Neural cell (in vitro differentiated cells): ENCODE measurements around the gene FSCN2. TPM values are rescaled to one million over a fixed set of nuclear protein-coding genes. Genes with fewer than 3 reads are reported as not detected.

Source experiments
- H2AFZ ChIP-seq: fragments of 200-600, 300-800 bp; sonication (generic), shearing (Covaris generic); 2 replicates; pipeline ENCODE4 v1.6.0; 2014; ENCODE audit warnings: low read depth, mild to moderate bottlenecking, antibody characterized with exemption, low read length, moderate library complexity
- H3F3A ChIP-seq: fragments of 200-600 bp; shearing (Covaris generic); 2 replicates; pipeline ENCODE4 v1.6.1; 2016; ENCODE audit warnings: mild to moderate bottlenecking, moderate library complexity, mixed read lengths, antibody characterized with exemption, low read length; ENCODE audit not compliant: insufficient read depth, poor library complexity, severe bottlenecking
- H3K27ac ChIP-seq: fragments of 200-600, 300-800 bp; sonication (generic), shearing (Covaris generic); 2 replicates; pipeline ENCODE4 v1.5.1; 2014; ENCODE audit warnings: mild to moderate bottlenecking, low read length, moderate library complexity
- H3K27me3 ChIP-seq: fragments of 300-800, 200-600 bp; sonication (generic), shearing (Covaris generic); 2 replicates; pipeline ENCODE4 v1.6.0; 2014; ENCODE audit warnings: mild to moderate bottlenecking, low read depth, low read length, moderate library complexity; ENCODE audit not compliant: insufficient read depth
- H3K36me3 ChIP-seq: fragments of 300-800, 200-600 bp; sonication (generic), shearing (Covaris generic); 2 replicates; pipeline ENCODE4 v1.5.1; 2014; ENCODE audit warnings: mild to moderate bottlenecking, antibody characterized with exemption, low read length, moderate library complexity; ENCODE audit not compliant: insufficient read depth
- H3K4me2 ChIP-seq: fragments of 300-800, 200-600 bp; sonication (generic), shearing (Covaris generic); 2 replicates; pipeline ENCODE4 v1.6.0; 2014; ENCODE audit warnings: mild to moderate bottlenecking, low read length
- H3K4me3 ChIP-seq: fragments of 300-800, 200-600 bp; sonication (generic), shearing (Covaris generic); 2 replicates; pipeline ENCODE4 v1.5.1; 2014; ENCODE audit warnings: mild to moderate bottlenecking, low read length, moderate library complexity
- H3K79me2 ChIP-seq: fragments of 200-600 bp; shearing (Covaris generic); replicated peaks from 2 replicates; pipeline ENCODE4 v1.6.0; 2014; ENCODE audit warnings: mild to moderate bottlenecking, low read length, moderate library complexity; ENCODE audit not compliant: insufficient read depth
- H3K9ac ChIP-seq: fragments of 300-800, 200-600 bp; sonication (generic), shearing (Covaris generic); 2 replicates; pipeline ENCODE4 v1.6.1; 2016; ENCODE audit warnings: mild to moderate bottlenecking, low read length, mixed read lengths
- H3K9me2 ChIP-seq: fragments of 200-600 bp; shearing (Covaris generic); 2 replicates; pipeline ENCODE4 v1.6.1; 2016; ENCODE audit warnings: mild to moderate bottlenecking, low read length, mixed read lengths; ENCODE audit not compliant: insufficient read depth
- H3K9me3 ChIP-seq: fragments of 200-600, 300-800 bp; sonication (generic), shearing (Covaris generic); 2 replicates; pipeline ENCODE4 v1.6.1; 2016; ENCODE audit warnings: mild to moderate bottlenecking, mixed run types, low read length, moderate library complexity, mixed read lengths
- H4K20me1 ChIP-seq: fragments of 200-600 bp; shearing (Covaris generic); 2 replicates; pipeline ENCODE4 v1.6.1; 2016; ENCODE audit warnings: mild to moderate bottlenecking, mixed run types; ENCODE audit not compliant: insufficient read depth
- CTCF ChIP-seq: fragments of 450-650 bp; IDR thresholded peaks from 2 replicates; pipeline ENCODE4 v1.5.1; 2014; ENCODE audit warnings: antibody characterized with exemption, mild to moderate bottlenecking, moderate library complexity; ENCODE audit not compliant: poor library complexity, severe bottlenecking
- EP300 ChIP-seq: fragments of 450-650 bp; conservative IDR thresholded peaks from 2 replicates; pipeline ENCODE4 v1.6.1; 2014; ENCODE audit warnings: antibody characterized with exemption, mild to moderate bottlenecking, moderate library complexity; ENCODE audit not compliant: poor library complexity, severe bottlenecking
- EZH2 ChIP-seq: fragments of 200-600, 300-800 bp; shearing (Covaris generic), sonication (generic); IDR thresholded peaks from 2 replicates; pipeline ENCODE4 v1.6.1; 2014; ENCODE audit warnings: antibody characterized with exemption, low read length, borderline replicate concordance, mild to moderate bottlenecking; ENCODE audit not compliant: insufficient read depth, poor library complexity, severe bottlenecking
- MXI1 ChIP-seq: fragments of 450-650 bp; conservative IDR thresholded peaks from 2 replicates; pipeline ENCODE4 v1.6.1; 2014; ENCODE audit warnings: antibody characterized with exemption, mild to moderate bottlenecking; ENCODE audit not compliant: poor library complexity, severe bottlenecking
- POLR2AphosphoS5 ChIP-seq: IDR thresholded peaks from 2 replicates; pipeline ENCODE4 v1.6.1; 2012
- RAD21 ChIP-seq: fragments of 450-650 bp; conservative IDR thresholded peaks from 2 replicates; pipeline ENCODE4 v1.6.1; 2014; ENCODE audit warnings: antibody characterized with exemption, mild to moderate bottlenecking, moderate library complexity
- REST ChIP-seq: IDR thresholded peaks from 2 replicates; pipeline ENCODE4 v1.6.1; 2012; ENCODE audit warnings: borderline replicate concordance
- SMC3 ChIP-seq: fragments of 450-650 bp; conservative IDR thresholded peaks from 2 replicates; pipeline ENCODE4 v1.6.1; 2014; ENCODE audit warnings: antibody characterized with exemption, mild to moderate bottlenecking, moderate library complexity; ENCODE audit not compliant: poor library complexity
- TAF1 ChIP-seq: IDR thresholded peaks from 2 replicates; pipeline ENCODE4 v1.6.1; 2012; ENCODE audit warnings: low read depth
- polyA plus RNA-seq: library from polyadenylated mRNA; depleted of rRNA; stranded (reverse); fragments of >200 nt; gene quantifications from 2 replicates; pipeline ENCODE4 v1.2.3, GENCODE V29; 2014

FSCN2 gene
- polyA plus RNA-seq, 1 donor from 2014 or later = 4.8 TPM

- Histone ChIP-seq H3K27ac (no peak overlapping the region), H3K27me3 (no peaks in the 10 kb centered on the region)
Observed at GRCh38 chr17:81483085-81483861, 44.9 kb upstream of the FSCN2 start.

DNA sequence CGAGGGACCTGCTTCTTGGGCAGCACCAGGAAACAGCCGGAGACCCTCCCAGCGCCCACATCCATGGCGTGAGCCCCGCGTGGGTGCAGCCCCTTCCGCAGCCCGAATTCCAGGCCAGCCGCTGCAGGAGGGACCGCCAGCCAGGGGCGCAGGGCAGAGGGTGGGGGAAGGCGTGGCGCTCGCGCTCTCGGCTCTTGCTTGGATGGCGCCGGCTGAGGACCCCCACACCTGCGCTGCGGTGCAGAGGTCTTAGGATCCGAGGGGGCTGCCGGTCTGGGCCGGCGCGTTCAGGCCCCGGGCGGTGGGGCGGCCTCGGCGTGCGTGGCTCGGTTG is 44.3 kb upstream of the FSCN2 start:
- Histone ChIP-seq H3K27ac (no peak overlapping the region), H3K9me2 (no peaks in the 10 kb centered on the region), H2AFZ (no peak overlapping the region), H4K20me1 (no peaks in the 10 kb centered on the region), H3K27me3 (no peaks in the 10 kb centered on the region), H3K4me2 (no peak overlapping the region), H3K36me3 (no peaks in the 10 kb centered on the region), H3K9me3 (no peaks in the 10 kb centered on the region), H3K79me2 (peaks cover 15% of the 10 kb centered on the region), H3K9ac (peak overlapping the region; percentile 53), H3K4me3 (peak overlapping the region; percentile 60), H3F3A (no peaks in the 10 kb centered on the region)
- TF ChIP-seq EP300 (no peak), EZH2 (no peak), REST (no peak), POLR2AphosphoS5 (no peak), RAD21 (no peak), TAF1 (no peak), MXI1 (no peak), SMC3 (no peak)

More at GRCh38 chr17:81483085-81483861, 44.9 kb upstream of the FSCN2 start:
- no peak overlapping the region for H2AFZ ChIP-seq
- H3K4me3 ChIP-seq = peak overlapping the region; percentile 60
- no peak overlapping the region for H3K4me2 ChIP-seq
- no peaks in the 10 kb centered on the region for H3K36me3 ChIP-seq
- H4K20me1 ChIP-seq = no peaks in the 10 kb centered on the region
- H3K9me2 ChIP-seq = no peaks in the 10 kb centered on the region
- no peaks in the 10 kb centered on the region for H3F3A ChIP-seq
- peaks cover 15% of the 10 kb centered on the region for H3K79me2 ChIP-seq
- H3K9ac ChIP-seq = peak overlapping the region; percentile 53
- TF ChIP-seq MXI1 = no peak
- TF ChIP-seq RAD21 = no peak
- no peak for TF ChIP-seq TAF1
- no peak for TF ChIP-seq POLR2AphosphoS5
- TF ChIP-seq CTCF = no peak
- TF ChIP-seq SMC3 = no peak
- TF ChIP-seq EP300 = no peak
- TF ChIP-seq REST = no peak
- TF ChIP-seq EZH2 = no peak
- H3K9me3 ChIP-seq = no peaks in the 10 kb centered on the region
